ENCODE results near the gene CFAP73. TPM values are rescaled to one million over a fixed set of nuclear protein-coding genes. Genes with fewer than 3 reads are reported as not detected.
"Not testable (repeated sequence)": the region's sequence is repeated elsewhere in the genome, so short reads cannot be mapped to it uniquely, and the experiment has no call there.

The CFAP73 gene
- total RNA-seq, 1 donor, result not detected

- no peak overlapping the region for H3K4me3 ChIP-seq (ENCODE audit: low read depth, low read length)
- no peak for TF ChIP-seq CTCF (IDR thresholded peaks at IDR 0.05; ENCODE audit: insufficient read depth, low read depth, low read length)
- no peak for DNase-seq (ENCODE audit: low read depth)
These were observed 37.3 kb upstream of the CFAP73 start for GRCh38 chr12:113112043-113112899.

- no peak for TF ChIP-seq CTCF (IDR thresholded peaks at IDR 0.05; ENCODE audit: insufficient read depth, low read depth, low read length)
- no peak for DNase-seq (ENCODE audit: low read depth)
- no peak overlapping the region for H3K4me3 ChIP-seq (ENCODE audit: low read depth, low read length)
These were observed 36.1 kb upstream of the CFAP73 start for GRCh38 chr12:113113397-113113796.

- no peak for TF ChIP-seq CTCF (IDR thresholded peaks at IDR 0.05; ENCODE audit: insufficient read depth, low read depth, low read length)
- no peak for DNase-seq (ENCODE audit: low read depth)
- H3K4me3 ChIP-seq (ENCODE audit: low read depth, low read length), result no peak overlapping the region
These were observed 34.9 kb upstream of the CFAP73 start for GRCh38 chr12:113114447-113115178.

- no peak for DNase-seq (ENCODE audit: low read depth)
- H3K4me3 ChIP-seq (ENCODE audit: low read depth, low read length), result no peak overlapping the region
- TF ChIP-seq CTCF (IDR thresholded peaks at IDR 0.05; ENCODE audit: insufficient read depth, low read depth, low read length), result no peak
These were observed 33.9 kb upstream of the CFAP73 start for GRCh38 chr12:113115455-113116126.

- no peak for DNase-seq (ENCODE audit: low read depth)
- H3K4me3 ChIP-seq (ENCODE audit: low read depth, low read length), result no peak overlapping the region
- TF ChIP-seq CTCF (IDR thresholded peaks at IDR 0.05; ENCODE audit: insufficient read depth, low read depth, low read length), result no peak
These were observed 32.6 kb upstream of the CFAP73 start for GRCh38 chr12:113116875-113117274.

GRCh38 chr12:113117684-113118083 is 31.8 kb upstream of the CFAP73 start:
- not testable (repeated sequence) for DNase-seq (ENCODE audit: low read depth); H3K4me3 ChIP-seq (ENCODE audit: low read depth, low read length)

- no peak overlapping the region for H3K4me3 ChIP-seq (ENCODE audit: low read depth, low read length)
- no peak for DNase-seq (ENCODE audit: low read depth)
- no peak for TF ChIP-seq CTCF (IDR thresholded peaks at IDR 0.05; ENCODE audit: insufficient read depth, low read depth, low read length)
These were observed 31.4 kb upstream of the CFAP73 start for GRCh38 chr12:113118142-113118541.

Data from fibroblast of villous mesenchyme (primary cell).